ENCODE data around the gene LZTS2. TPM values are rescaled to one million over a fixed set of nuclear protein-coding genes. Genes with fewer than 3 reads are reported as not detected.

Gene LZTS2
- total and polyA plus RNA-seq, 7 donors: 10.9 to 169 (median 82.3) TPM

- Histone ChIP-seq H3K4me1 (peaks cover 0 to 14% (median 12%) of the 10 kb centered on the region in 4 donors), H3K9me3 (no peaks in the 10 kb centered on the region), H3K36me3 (no peaks in the 10 kb centered on the region), H3K27me3 (peaks cover 0 to 17% (median 14%) of the 10 kb centered on the region in 3 donors), H3K4me3 (no peak overlapping the region), H3K27ac (no peak overlapping the region)
- WGBS, 2 donors: 94% methylated on average over 4 of the region's 4 CpGs
- intact Hi-C loops (cut with DNase I): no loop called here
- no peak for DNase-seq
- no peak for TF ChIP-seq POLR2A (IDR thresholded peaks at IDR 0.05)
- no peak for TF ChIP-seq CTCF (IDR thresholded peaks at IDR 0.05)
- TF ChIP-seq EP300 (IDR thresholded peaks at IDR 0.05): no peak
- TF ChIP-seq POLR2AphosphoS5 (IDR thresholded peaks at IDR 0.05): no peak
Measured at GRCh38 chr10:101056365-101057151, 57.0 kb downstream of the LZTS2 start.

Small RNA genes lying within 50 kb of the gene (small RNA-seq; reads per million reads assigned to genes)
- 0 reads per million in 3 donors for gene MIR608

Other genes starting within 250 kb of the LZTS2 start
- 10 to 100 TPM; 31.8 to 49.9 (median 38.7) TPM for gene SLF2, start 86.8 kb upstream of the LZTS2 start, total RNA-seq
- gene SLF2, start 86.8 kb upstream of the LZTS2 start, polyA plus RNA-seq: 10 to 100 TPM in 1 of 3 donors, 1 to 10 TPM in 2; 3.2 to 12.1 (median 4.2) TPM
- 1 to 10 TPM in 2 of 4 donors, under 1 TPM in 2; 0.49 to 2.2 (median 0.90) TPM for gene SEMA4G, start 30.3 kb upstream of the LZTS2 start, total RNA-seq
- 10 to 100 TPM; 33.1 to 65.8 (median 41.4) TPM for gene SEMA4G, start 30.3 kb upstream of the LZTS2 start, polyA plus RNA-seq
- gene MRPL43, start 12.3 kb upstream of the LZTS2 start, total RNA-seq: 100 to 1,000 TPM in 1 of 4 donors, 10 to 100 TPM in 3; 81.3 to 119 (median 91.7) TPM
- 100 to 1,000 TPM in 1 of 3 donors, 10 to 100 TPM in 2; 73.8 to 111 (median 78.7) TPM for gene MRPL43, start 12.3 kb upstream of the LZTS2 start, polyA plus RNA-seq
- 1 to 10 TPM; 3.3 to 4.6 (median 4.1) TPM for gene TWNK, start 12.3 kb upstream of the LZTS2 start, total RNA-seq
- gene TWNK, start 12.3 kb upstream of the LZTS2 start, polyA plus RNA-seq: 1 to 10 TPM; 2.4 to 9.0 (median 2.8) TPM
- 1 to 10 TPM in 3 of 4 donors, under 1 TPM in 1; 0.16 to 2.4 (median 1.3) TPM for gene PDZD7, start 31.3 kb downstream of the LZTS2 start, total RNA-seq
- under 1 TPM in 2 of 3 donors, not detected in 1; 0.60 to 0.70 TPM for gene PDZD7, start 31.3 kb downstream of the LZTS2 start, polyA plus RNA-seq
- 10 to 100 TPM; 17.5 to 57.1 (median 43.5) TPM for gene SFXN3, start 31.4 kb downstream of the LZTS2 start, total RNA-seq
- 10 to 100 TPM in 2 of 3 donors, 1 to 10 TPM in 1; 9.5 to 16.9 (median 11.4) TPM for gene SFXN3, start 31.4 kb downstream of the LZTS2 start, polyA plus RNA-seq
- 1 to 10 TPM in 3 of 4 donors, under 1 TPM in 1; 0.49 to 3.9 (median 3.0) TPM for gene KAZALD1, start 62.2 kb downstream of the LZTS2 start, total RNA-seq
- gene KAZALD1, start 62.2 kb downstream of the LZTS2 start, polyA plus RNA-seq: 10 to 100 TPM; 15.6 to 40.2 (median 25.7) TPM
- not detected for gene TLX1, start 131.5 kb downstream of the LZTS2 start, total RNA-seq
- under 1 TPM in 1 of 3 donors, not detected in 2; 0.07 TPM for gene TLX1, start 131.5 kb downstream of the LZTS2 start, polyA plus RNA-seq
- not detected for gene LBX1, start 229.7 kb downstream of the LZTS2 start, total RNA-seq
- not detected for gene LBX1, start 229.7 kb downstream of the LZTS2 start, polyA plus RNA-seq